HG03135 (cell line): ENCODE measurements around the gene P2RY12.
"Not testable (repeated sequence)": the region's sequence is repeated elsewhere in the genome, so short reads cannot be mapped to it uniquely, and the experiment has no call there.

Experiments
- ATAC-seq: cut with Tn5 transposase; IDR thresholded peaks from one replicate; pipeline ENCODE4 v1.9.1; 2021; ENCODE audit warnings: mild to moderate bottlenecking, moderate library complexity; ENCODE audit not compliant: unreplicated experiment

The P2RY12 gene

GRCh38 chr3:151393941-151394340 is 9.4 kb upstream of the P2RY12 start:
- no peak for ATAC-seq

DNA sequence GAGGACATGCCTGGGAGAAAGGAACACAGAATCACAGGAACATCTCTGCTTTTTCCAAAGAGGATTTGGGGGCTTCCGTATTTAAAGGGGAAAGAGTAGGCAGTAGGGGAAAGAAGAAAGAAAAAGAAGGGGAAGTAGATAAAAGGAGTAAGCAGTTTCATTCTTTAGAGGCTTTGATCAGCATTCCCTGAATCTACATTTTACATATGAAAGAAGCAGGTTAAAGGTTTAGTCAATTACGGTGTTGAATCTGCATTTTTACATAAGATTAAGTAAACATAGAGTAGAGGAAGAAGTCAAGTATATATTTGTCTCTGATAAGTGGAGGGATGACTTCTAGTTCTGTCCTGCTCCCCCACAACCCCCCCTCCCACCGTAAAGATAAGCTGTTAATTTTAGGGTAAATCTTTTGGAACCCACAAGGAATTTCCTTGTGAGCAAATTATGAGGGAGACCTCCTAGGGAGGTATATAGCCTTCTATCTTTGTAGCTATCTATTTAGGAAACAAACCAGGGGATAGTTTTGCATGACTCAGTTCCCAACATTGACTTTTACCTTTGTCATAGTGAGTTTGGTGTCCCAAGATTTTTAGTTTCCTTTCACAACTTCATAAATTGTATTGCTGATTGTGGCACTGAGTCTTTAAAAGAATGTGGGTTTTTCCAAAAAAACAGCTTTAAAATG is 8.7 kb upstream of the P2RY12 start:
- no peak for ATAC-seq

DNA sequence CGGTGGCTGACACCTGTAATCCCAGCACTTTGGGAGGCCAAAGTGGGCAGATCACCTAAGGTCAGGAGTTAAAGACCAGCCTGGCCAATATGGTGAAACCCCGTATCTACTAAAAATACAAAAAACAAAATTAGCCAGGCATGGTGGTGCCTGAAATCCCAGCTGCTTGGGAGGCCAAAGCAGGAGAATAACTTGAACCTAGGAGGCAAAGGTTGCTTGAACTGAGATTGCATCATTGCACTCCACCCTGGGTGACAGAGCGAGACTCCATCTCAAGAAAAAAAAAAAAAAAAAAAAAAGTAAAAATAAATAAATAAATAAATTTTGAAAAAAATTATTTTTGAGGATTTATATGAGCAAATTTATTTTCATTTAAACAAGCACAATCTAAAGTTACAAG is 7.6 kb upstream of the P2RY12 start:
- not testable (repeated sequence) for ATAC-seq

- no peak for ATAC-seq
Measured at GRCh38 chr3:151391720-151392119, 7.2 kb upstream of the P2RY12 start.

DNA sequence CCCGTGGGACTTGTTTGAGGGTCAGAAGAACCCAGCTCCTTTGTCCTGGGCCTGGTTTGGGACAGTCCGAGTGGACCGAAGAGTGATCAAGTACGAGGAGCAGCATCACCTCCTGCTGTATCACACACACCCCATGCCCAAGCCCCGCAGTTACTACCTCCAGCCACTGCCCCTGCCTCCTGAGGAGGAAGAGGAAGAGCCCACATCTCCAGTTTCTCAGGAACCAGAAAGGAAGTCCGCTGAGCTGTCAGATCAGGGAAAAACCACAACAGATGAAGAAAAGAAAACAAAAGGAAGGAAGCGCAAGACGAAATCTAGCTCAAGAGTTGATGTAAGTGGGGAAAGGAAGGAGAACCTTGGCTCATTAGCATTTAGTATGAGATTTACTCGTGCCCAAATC is 3.3 kb upstream of the P2RY12 start:
- ATAC-seq, result no peak

GRCh38 chr3:151387432-151387831 is 2.9 kb upstream of the P2RY12 start:
- ATAC-seq, result no peak

- no peak for ATAC-seq
Measured at GRCh38 chr3:151386056-151386455, 1.5 kb upstream of the P2RY12 start.

DNA sequence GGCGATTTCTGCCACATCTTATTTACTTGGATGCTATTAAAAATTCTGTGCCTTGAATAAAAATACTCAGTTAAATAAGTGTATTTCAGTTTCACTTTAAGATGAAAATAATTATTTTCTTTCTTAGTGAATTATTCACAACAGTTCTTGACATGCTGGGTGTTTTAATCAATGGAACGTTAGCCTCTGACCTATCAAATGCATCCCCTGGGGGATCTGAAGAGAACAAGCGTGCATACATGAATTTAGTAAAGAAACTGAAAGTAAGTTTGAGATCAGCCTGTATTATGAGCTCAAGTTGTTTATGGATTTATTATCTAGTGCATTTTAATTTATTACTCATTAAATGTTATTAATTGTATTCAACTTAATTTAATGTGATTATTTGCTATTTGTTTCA is 597 bp downstream of the P2RY12 start:
- peak; percentile 60 for ATAC-seq

- ATAC-seq, result no peak
Measured at GRCh38 chr3:151383111-151383510, 1.4 kb downstream of the P2RY12 start.

DNA sequence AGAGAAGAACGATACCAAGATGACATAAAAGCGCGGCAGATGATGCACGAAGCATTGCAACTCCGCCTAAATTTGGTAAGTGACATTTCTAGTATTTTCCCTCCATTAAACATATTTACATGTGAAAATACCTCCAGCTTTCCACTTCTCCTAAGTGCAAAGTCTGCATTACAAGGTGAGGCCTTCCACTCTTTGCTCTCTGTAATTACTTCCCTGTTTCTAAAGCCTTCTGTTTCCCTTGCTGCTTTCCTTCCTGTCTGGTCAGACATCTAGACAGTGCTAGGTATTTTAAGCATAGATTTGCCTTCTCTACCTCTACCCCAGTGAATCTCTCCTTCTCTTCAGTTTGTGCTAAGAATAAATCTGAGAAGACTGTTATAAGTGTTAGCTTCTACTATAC is 1.9 kb downstream of the P2RY12 start:
- ATAC-seq, result no peak

DNA sequence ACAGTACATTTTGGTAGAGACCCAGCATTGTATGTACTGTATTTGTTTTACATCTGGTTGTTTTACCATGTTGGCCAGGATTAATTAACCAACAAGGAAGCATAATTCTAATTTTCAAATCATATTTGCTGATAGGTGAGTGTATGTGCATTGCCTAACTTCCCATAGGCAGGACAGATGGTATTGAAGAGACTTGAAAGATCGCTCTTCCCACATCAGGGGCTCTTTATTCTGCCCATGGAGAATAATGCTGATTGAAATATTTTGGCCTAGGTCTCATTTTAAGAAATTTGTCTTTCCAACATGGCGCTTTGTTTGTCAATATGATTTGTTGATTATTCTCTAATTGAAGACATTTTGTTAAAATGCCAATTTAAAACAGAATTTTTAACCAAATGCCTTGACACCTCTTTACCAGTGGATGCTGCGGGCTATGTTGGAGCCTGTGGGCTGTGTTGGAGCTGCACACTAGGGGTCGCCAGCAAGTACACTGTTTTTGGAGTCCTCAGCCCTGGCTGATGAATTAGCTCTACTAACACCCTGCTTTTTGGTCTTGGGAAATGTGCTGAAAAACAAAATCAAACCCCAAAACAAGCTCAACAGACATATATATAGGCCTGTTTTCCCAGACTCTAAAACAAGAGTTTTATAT is 5.3 kb downstream of the P2RY12 start:
- no peak for ATAC-seq

DNA sequence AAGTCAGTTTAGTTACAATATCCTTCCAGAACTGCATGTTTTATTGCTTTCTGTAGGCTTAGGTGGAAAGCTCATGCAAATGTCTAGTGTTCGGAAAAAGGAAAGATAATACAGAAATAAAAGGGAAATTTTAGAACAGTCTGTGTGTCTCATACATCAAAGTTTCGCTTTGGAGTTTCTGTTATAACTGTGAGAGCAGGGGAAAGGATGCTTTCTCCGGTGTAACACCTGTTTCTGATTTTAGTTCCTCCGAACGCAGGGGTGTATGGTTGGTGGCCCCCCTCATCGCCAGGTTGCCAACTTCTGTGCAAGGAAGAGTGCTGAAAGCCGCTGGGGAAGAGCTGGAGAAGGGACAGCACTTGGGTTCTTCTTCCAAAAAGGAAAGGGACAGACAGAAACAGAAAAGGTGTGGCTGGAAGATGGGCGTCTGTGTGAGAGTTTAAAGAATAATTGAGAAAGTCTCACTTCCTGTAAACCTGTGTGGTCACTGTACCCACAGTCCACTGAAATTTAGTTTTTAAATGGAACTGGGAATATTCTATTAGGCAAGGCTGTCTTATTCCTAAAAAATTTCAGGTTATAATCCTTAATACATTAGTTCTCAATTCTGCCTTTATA is 6.7 kb downstream of the P2RY12 start:
- no peak for ATAC-seq

DNA sequence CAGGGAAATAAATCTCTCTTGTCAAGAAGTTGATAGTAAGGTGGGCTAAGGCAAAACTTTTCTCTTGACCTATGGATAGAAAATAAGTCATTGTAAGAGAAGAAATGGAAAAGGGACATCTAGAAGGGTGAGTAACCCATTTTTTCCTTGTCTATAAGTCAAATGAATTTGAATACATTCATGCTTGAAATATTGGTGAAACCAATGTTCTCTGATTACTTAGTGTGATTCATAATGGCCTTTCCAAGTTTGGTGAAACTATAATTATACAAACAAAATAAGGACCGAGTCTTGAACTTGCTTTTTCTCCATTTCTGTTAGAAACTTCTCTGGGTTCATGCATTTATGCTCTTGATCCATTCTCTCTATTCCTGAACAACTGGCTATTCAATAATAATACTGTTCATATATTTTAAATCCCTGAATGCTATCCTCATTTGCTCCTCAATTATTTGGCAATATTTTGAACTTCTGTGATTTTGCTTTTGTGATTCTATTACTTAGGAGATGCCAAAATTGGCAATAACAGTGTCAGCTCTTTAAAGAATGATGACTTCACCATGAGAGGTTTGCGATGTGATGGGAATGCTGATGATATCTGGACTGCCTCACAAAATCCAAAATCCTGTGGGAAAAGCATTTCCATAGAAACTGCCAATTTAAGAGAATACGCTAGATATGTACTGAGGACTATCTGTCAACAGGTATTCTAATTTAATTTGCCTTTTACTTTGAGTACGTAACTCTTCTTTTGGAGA is 12.3 kb downstream of the P2RY12 start:
- no peak for ATAC-seq

GRCh38 chr3:151371526-151371925 is 13.0 kb downstream of the P2RY12 start:
- ATAC-seq, result no peak

DNA sequence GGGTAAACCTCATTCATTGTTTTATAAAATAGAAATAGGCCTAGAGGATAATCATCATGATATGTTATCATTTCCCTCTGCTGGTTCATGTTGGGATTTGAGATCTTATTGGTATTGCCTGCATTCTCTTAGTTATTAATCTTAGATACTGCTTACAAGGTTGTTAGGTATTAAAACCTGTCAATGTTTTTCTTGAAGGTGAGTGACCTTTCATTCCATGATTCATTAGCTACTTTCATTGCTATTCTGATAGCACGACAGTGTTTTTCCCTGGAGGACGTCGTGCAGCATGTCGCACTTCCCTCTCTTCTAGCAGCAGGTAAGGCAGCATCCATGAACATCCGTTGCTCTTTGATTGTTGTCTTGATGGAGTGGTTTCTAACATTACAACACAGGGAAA is 17.1 kb downstream of the P2RY12 start:
- ATAC-seq, result no peak

GRCh38 chr3:151366993-151367392 is 17.6 kb downstream of the P2RY12 start:
- ATAC-seq, result no peak

- ATAC-seq, result no peak
Measured at GRCh38 chr3:151362751-151363174, 21.8 kb downstream of the P2RY12 start.

- no peak for ATAC-seq
Measured at GRCh38 chr3:151357463-151357850, 27.1 kb downstream of the P2RY12 start.

DNA sequence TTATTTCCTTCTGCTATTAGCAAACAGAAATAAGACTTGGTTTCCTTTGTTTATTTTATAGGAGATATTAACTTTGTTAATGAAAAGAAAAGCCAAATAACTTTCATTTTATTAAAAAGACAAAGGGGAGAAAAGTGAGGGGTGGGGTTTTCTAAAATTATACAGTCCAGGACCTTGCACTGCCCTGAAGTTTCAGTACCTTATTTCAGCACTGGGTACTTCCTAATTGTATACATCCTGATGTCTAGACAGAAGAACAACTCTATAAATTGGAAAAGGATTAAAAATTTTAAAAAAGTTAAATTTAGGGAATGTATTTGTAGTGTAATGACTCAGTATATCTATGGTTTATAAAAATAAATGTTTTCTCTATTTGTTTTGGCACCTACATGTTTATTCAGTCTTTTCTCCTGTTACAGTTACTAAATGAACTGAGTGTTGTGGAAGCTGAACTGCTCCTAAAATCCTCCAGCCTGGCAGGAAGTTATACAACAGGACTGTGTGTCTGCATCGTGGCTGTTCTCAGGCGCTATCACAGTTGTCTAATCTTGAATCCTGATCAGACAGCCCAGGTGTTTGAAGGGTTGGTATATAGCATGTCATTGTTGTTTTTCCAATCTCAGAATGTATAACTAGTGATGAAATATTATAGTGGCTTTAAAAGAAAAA is 27.6 kb downstream of the P2RY12 start:
- no peak for ATAC-seq

DNA sequence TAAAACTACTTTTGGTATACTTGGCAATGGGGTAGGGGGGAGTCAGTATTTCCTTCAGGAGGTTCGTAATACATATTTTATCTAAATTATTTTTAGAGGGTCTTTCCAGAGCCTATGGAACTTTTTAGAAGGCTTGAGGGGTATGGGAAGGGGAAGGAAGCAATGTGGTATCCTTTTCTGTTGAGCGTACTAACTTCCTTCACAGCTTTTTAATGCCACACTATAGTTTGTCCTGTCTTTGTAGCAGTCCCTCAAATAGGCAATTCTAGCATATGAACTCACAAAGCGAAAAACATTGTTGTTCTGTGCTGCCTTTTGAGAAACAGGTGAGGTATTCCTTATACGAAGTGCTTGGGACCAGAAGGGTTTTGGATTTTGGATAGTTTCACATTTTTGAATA is 32.9 kb downstream of the P2RY12 start:
- peak; percentile 27 for ATAC-seq

GRCh38 chr3:151351219-151351618 is 33.3 kb downstream of the P2RY12 start:
- peak; percentile 74 for ATAC-seq
